Measurements from ENCODE around the gene RNF152. TPM values are rescaled to one million over a fixed set of nuclear protein-coding genes. Genes with fewer than 3 reads are reported as not detected.
A peak's percentile ranks its signal among the peaks of the same experiment; 100 is the strongest.

Gene RNF152
- total RNA-seq, 2 donors from 2014 or later = 7.7 to 11.3 TPM

DNA sequence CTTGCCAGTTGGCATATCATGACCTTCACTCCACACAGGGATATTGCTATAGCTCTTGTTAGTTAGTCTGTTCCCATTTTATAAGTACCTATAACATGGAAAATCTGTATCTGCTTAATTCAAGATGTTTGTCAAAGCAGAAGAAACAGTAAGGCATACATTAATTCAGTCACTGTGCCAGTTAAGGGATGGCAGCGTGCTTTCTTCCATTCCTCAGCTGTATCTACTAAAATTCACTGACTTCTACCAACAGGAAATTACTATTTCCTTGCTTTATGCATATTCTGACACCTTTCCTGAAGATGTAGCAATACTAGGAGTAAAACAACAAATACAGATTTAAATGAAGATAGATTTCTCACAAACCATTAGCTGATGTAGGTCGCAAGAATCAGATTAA, 59.9 kb downstream of the RNF152 start:
- Histone ChIP-seq H3K27ac (peak overlapping the region in 1 of 2 donors; percentile 23), H3K4me1 (peaks cover 0 to 30% of the 10 kb centered on the region in 2 donors), H3K36me3 (no peaks in the 10 kb centered on the region), H3K4me3 (no peak overlapping the region), H3K9me3 (peaks cover 0 to 6% of the 10 kb centered on the region in 2 donors), H3K27me3 (no peaks in the 10 kb centered on the region)
- DNase-seq (ENCODE audit: low spot score) = no peak
- TF ChIP-seq, protein P1, sequence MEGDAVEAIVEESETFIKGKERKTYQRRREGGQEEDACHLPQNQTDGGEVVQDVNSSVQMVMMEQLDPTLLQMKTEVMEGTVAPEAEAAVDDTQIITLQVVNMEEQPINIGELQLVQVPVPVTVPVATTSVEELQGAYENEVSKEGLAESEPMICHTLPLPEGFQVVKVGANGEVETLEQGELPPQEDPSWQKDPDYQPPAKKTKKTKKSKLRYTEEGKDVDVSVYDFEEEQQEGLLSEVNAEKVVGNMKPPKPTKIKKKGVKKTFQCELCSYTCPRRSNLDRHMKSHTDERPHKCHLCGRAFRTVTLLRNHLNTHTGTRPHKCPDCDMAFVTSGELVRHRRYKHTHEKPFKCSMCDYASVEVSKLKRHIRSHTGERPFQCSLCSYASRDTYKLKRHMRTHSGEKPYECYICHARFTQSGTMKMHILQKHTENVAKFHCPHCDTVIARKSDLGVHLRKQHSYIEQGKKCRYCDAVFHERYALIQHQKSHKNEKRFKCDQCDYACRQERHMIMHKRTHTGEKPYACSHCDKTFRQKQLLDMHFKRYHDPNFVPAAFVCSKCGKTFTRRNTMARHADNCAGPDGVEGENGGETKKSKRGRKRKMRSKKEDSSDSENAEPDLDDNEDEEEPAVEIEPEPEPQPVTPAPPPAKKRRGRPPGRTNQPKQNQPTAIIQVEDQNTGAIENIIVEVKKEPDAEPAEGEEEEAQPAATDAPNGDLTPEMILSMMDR (IDR thresholded peaks at IDR 0.05) = no peak

DNA sequence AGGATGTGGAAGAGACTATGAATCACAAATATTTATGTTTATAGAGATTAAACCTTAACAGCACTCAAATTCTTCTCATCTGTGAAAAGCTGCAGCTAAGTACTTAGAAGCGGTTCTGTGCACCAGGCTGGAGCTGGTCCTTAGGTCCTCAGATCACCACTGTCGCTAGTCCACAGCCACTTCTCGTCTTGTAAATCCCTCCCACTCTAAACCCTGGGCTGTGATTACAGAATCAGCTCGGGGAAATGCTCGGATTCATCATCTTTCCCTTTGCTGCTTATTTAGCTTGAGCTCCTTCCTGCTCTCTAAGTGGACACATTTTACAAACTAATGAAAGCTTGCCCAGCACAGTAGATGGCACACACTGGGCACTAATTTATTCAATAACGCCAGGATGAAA, 61.7 kb downstream of the RNF152 start:
- TF ChIP-seq, protein P1 (IDR thresholded peaks at IDR 0.05) = no peak
- H3K4me3 ChIP-seq = no peak overlapping the region
- H3K27me3 ChIP-seq = no peaks in the 10 kb centered on the region
- no peaks in the 10 kb centered on the region for H3K36me3 ChIP-seq
- H3K9me3 ChIP-seq = peaks cover 0 to 5% of the 10 kb centered on the region in 2 donors
- no peak for DNase-seq (ENCODE audit: low spot score)
- H3K27ac ChIP-seq = peak overlapping the region; percentile 15 to 43
- peaks cover 0 to 25% of the 10 kb centered on the region in 2 donors for H3K4me1 ChIP-seq

DNA sequence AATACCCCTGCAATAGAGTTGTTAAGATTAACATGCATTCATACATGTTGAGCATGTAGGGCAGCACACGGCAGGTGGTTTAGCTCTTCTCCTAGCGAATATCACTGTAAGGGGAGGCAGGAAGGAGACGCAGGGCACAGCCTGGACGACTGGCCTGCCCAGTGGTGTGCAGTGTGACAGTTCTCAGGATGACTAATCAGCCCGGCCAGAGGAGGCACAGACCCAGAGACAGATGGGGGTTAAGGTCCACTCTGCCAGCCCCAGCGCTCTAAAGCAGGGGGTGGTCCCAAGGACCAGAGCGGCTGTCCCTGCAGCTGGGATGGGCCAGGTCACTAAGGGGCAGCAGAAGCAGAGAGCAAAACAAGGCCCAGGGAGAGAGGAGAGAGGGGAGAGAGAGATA, 63.7 kb downstream of the RNF152 start:
- TF ChIP-seq, protein P1 (IDR thresholded peaks at IDR 0.05) = no peak

DNA sequence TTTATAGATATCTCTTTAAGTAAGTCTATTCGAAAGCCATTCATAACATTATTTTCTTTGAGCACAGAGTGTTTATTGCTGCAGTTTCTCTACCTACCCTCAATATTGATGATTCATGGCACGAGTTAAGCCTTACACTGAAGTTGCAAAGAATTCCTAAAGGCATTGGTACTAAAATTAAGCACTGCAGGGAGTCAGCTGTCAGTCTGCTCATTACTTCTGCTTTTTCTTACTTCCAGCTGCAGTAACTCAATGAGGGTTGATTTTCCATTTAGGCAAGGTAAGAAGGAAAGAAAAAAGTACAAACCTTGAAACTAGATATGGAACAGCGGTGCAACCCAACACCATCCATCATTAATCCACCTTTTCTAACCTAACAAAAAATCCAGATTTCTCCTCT, 65.2 kb downstream of the RNF152 start:
- H3K27me3 ChIP-seq = no peaks in the 10 kb centered on the region
- no peak overlapping the region for H3K4me3 ChIP-seq
- H3K9me3 ChIP-seq = no peaks in the 10 kb centered on the region
- H3K4me1 ChIP-seq = peaks cover 0 to 9% of the 10 kb centered on the region in 2 donors
- TF ChIP-seq, protein P1 (IDR thresholded peaks at IDR 0.05) = no peak
- no peak overlapping the region for H3K27ac ChIP-seq
- no peaks in the 10 kb centered on the region for H3K36me3 ChIP-seq
- no peak for DNase-seq (ENCODE audit: low spot score)

More for the DNA sequence above, 63.7 kb downstream of the RNF152 start:
- H3K4me1 ChIP-seq = peaks cover 0 to 24% of the 10 kb centered on the region in 2 donors
- no peaks in the 10 kb centered on the region for H3K36me3 ChIP-seq
- DNase-seq (ENCODE audit: low spot score) = no peak
- no peaks in the 10 kb centered on the region for H3K27me3 ChIP-seq
- no peak overlapping the region for H3K4me3 ChIP-seq
- no peak overlapping the region for H3K27ac ChIP-seq
- H3K9me3 ChIP-seq = no peaks in the 10 kb centered on the region

DNA sequence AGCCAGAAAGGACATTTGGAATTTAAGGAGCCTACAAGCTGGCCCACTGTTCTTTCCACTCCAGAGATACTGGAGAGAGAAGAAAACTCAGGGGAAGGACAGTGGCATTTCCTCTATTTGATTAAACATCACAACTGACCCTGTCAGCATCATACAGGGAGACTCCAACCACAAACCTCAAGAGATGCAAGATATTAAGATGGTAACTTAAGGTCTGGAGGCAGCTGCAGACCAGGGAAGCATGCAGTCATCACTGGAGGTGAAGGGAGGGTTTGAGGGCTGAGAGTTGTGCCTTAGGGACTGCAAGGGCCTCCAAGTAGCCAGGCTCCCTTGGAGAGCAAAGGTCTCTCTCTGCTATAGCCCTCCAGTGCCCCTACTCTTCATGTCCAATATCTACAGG, 67.4 kb downstream of the RNF152 start:
- no peak for DNase-seq (ENCODE audit: low spot score)
- peaks cover 0 to 3% of the 10 kb centered on the region in 2 donors for H3K4me1 ChIP-seq
- H3K9me3 ChIP-seq = no peaks in the 10 kb centered on the region
- no peak overlapping the region for H3K27ac ChIP-seq
- H3K27me3 ChIP-seq = no peaks in the 10 kb centered on the region
- TF ChIP-seq, protein P1 (IDR thresholded peaks at IDR 0.05) = no peak
- no peaks in the 10 kb centered on the region for H3K36me3 ChIP-seq
- no peak overlapping the region for H3K4me3 ChIP-seq

DNA sequence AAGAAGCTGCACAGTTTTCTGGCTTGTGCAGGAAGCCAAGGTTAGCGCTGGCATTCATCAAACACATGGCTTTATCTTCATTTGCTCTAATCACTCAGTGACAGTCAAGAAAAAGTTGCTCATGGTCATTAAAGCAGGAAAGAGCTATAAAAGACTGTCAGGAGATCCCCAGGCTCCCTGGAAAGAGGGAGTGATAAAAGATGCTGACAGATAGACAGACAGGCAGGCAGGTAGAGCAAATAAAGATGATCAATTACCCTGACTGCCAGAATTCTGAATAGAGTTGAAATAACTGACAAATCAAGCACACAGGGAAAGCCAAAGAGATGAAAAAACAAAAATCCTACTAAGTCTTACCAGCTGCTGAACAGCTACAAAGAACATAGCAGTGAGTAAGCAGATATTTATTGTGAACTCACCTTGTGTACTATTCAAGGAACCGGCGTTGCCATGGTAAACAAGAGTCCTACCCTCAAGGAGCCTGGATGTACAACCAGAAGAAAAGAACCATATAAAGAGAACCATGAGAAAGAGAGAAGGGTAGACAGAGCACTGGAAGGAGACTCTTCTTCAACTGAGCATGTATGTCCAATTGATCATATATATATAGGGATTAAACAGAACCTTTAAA, 68.0 kb downstream of the RNF152 start:
- Histone ChIP-seq H3K27ac (no peak overlapping the region), H3K9me3 (no peaks in the 10 kb centered on the region), H3K27me3 (no peaks in the 10 kb centered on the region), H3K36me3 (no peaks in the 10 kb centered on the region), H3K4me1 (peaks cover 0 to 3% of the 10 kb centered on the region in 2 donors), H3K4me3 (no peak overlapping the region)
- TF ChIP-seq, protein P1 (IDR thresholded peaks at IDR 0.05) = no peak
- DNase-seq (ENCODE audit: low spot score) = no peak

Measured in right atrium auricular region (tissue), 2 donors.